Measurements from ENCODE around the gene ANP32D.
"Not testable (repeated sequence)": the region's sequence is repeated elsewhere in the genome, so short reads cannot be mapped to it uniquely, and the experiment has no call there.

Gene ANP32D

GRCh38 chr12:48508987-48509386 lies 36.6 kb downstream of the ANP32D start:
- no peak for DNase-seq

- no peak for DNase-seq
Measured at GRCh38 chr12:48510111-48510510, 37.8 kb downstream of the ANP32D start.

DNA sequence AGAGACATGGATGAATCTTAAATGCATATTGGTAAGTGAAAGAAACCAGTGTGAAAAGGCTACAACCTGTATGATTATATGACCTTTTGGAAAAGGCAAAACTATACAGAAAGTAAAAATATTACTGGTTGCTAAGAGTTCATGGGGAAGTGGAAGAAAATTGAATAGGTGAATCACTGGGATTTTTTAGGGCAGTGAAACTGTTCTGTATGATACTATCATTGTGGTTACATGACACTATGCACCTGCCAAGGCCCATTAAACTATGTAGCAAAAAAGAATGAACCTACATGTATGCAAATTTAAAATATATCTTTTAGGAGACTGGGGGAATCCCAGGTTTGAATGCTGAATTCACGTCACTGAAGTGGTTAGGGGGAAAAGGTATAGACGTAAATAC lies 40.5 kb downstream of the ANP32D start:
- no peak for DNase-seq

DNA sequence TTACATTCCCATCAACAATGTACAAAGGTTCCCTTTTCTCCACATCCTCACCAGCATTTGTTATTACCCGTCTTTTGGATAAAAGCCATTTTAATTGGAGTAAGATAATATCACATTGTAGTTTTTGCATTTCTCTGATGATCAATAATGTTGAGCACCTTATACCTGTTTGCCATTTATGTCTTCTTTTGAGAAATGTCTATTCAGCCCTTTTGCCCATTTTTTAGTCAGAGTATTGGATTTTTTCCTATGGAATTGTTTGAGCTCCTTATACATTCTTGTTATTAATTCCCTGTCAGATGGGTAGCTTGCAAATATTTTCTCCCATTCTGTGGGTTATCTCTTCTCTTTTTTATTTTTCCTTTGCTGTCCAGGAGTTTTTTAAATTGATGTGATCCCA lies 42.4 kb downstream of the ANP32D start:
- no peak for DNase-seq

GRCh38 chr12:48520381-48520780 lies 48.0 kb downstream of the ANP32D start:
- DNase-seq, result not testable (repeated sequence)

Measured in inflammatory macrophage treated with lipopolysaccharide for 1 hour (primary cell).